Esophagus squamous epithelium (tissue), 4 donors: Measurements from ENCODE around the gene WWOX.

ENCODE experiments used
- POLR2A ChIP-seq, 4 donors: fragments of 450-650 bp; IDR thresholded peaks; one replicate each; pipeline ENCODE4 v1.6.1; 2017; ENCODE audit warnings: antibody characterized with exemption in 4 of 4, mild to moderate bottlenecking in 4 of 4, moderate library complexity in 3 of 4
- TF ChIP-seq, protein P1 (sequence below), 6 experiments: fragments of 450-650 bp in 4 of 6; fragments of 200-600 bp in 2 of 6; sonication (generic) in 2 of 6; IDR thresholded peaks; one replicate each; pipeline ENCODE4 v1.5.1; 2016 to 2019; ENCODE audit warnings: antibody characterized with exemption in 6 of 6, mild to moderate bottlenecking in 4 of 6, moderate library complexity in 4 of 6

DNA sequence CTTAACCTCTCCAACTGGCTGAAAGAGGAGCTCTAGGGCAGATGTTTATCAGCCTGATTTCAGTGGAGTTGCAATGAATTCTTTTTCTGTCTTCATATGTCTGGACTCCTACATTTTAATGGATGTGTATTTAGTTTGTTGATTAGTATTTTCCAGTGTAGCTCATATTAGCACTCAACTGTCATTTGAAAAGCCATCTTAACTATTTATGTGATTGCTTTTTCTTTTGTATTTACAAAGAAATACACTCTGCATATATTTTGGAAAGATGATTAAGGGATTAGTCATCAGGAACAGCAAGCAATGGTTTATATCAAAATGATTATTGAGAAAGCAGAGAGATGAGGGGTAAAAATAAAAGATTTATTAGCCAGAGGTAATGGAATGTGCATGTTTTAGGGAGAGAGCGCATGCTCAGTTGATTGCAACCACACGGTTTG is 71.1 kb downstream of the WWOX start:
- TF ChIP-seq, protein P1, sequence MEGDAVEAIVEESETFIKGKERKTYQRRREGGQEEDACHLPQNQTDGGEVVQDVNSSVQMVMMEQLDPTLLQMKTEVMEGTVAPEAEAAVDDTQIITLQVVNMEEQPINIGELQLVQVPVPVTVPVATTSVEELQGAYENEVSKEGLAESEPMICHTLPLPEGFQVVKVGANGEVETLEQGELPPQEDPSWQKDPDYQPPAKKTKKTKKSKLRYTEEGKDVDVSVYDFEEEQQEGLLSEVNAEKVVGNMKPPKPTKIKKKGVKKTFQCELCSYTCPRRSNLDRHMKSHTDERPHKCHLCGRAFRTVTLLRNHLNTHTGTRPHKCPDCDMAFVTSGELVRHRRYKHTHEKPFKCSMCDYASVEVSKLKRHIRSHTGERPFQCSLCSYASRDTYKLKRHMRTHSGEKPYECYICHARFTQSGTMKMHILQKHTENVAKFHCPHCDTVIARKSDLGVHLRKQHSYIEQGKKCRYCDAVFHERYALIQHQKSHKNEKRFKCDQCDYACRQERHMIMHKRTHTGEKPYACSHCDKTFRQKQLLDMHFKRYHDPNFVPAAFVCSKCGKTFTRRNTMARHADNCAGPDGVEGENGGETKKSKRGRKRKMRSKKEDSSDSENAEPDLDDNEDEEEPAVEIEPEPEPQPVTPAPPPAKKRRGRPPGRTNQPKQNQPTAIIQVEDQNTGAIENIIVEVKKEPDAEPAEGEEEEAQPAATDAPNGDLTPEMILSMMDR (IDR thresholded peaks at IDR 0.05) = no peak
- no peak for TF ChIP-seq POLR2A (IDR thresholded peaks at IDR 0.05)
